Calu3 (cell line): ENCODE measurements around the gene PDF. TPM values are rescaled to one million over a fixed set of nuclear protein-coding genes. Genes with fewer than 3 reads are reported as not detected.

ENCODE experiments used
- BruUV-seq: library from RNA; stranded (reverse); fragments of 400-500 nt; replicated peaks from 2 replicates; lab custom pipeline; 2021; lab: Mats Ljungman, UMichigan
- CTCF ChIA-PET: fragments of 300-600 bp; sonication (Branson Sonifier 250); formaldehyde crosslinking; loops from one replicate; lab custom pipeline; 2022; ENCODE audit warnings: antibody characterized with exemption; lab: Charles Lee
- DNase-seq: peaks from one replicate; pipeline ENCODE4 v3.0.0; 2022
- H3K27ac Mint-ChIP-seq: one replicate; pipeline ENCODE4 v1.8.0; 2022; ENCODE audit warnings: mixed read lengths; ENCODE audit not compliant: unreplicated experiment
- H3K27me3 Mint-ChIP-seq: one replicate; pipeline ENCODE4 v1.8.0; 2022; ENCODE audit warnings: mixed read lengths; ENCODE audit not compliant: unreplicated experiment
- H3K36me3 Mint-ChIP-seq: one replicate; pipeline ENCODE4 v1.8.0; 2022; ENCODE audit warnings: mild to moderate bottlenecking, moderate library complexity, mixed read lengths; ENCODE audit not compliant: insufficient read depth, unreplicated experiment
- H3K4me1 Mint-ChIP-seq: one replicate; pipeline ENCODE4 v1.8.0; 2022; ENCODE audit warnings: mild to moderate bottlenecking, low read depth, mixed read lengths; ENCODE audit not compliant: unreplicated experiment
- H3K4me3 Mint-ChIP-seq: one replicate; pipeline ENCODE4 v1.8.0; 2022; ENCODE audit warnings: mild to moderate bottlenecking, low read depth, moderate library complexity, mixed read lengths; ENCODE audit not compliant: unreplicated experiment
- H3K9me3 Mint-ChIP-seq: one replicate; pipeline ENCODE4 v1.8.0; 2022; ENCODE audit warnings: low read depth, mixed read lengths; ENCODE audit not compliant: unreplicated experiment
- CTCF ChIP-seq: fragments of 200-600 bp; IDR thresholded peaks from one replicate; pipeline ENCODE4 v1.8.0; 2022; ENCODE audit warnings: antibody characterized with exemption; ENCODE audit not compliant: unreplicated experiment
- intact Hi-C: fragments of 100-400 bp; cut with micrococcal nuclease; formaldehyde crosslinking; loops from one replicate; pipeline ENCODE4 v1.10.0; 2022; ENCODE audit not compliant: unreplicated experiment
- total RNA-seq: library from RNA; stranded (reverse); gene quantifications from 2 replicates; pipeline ENCODE4 v1.2.3, GENCODE V29; 2022

Gene PDF
- total RNA-seq, 1 experiment from 2014 or later: 25.5 TPM

- no peaks in the 10 kb centered on the region for H3K9me3 Mint-ChIP-seq
- peak within 1 kb of the TSS; percentile 95 for H3K27ac Mint-ChIP-seq
- H3K27me3 Mint-ChIP-seq: no peaks in the 10 kb centered on the region
- H3K4me3 Mint-ChIP-seq: peak within 1 kb of the TSS; percentile 94
- TF ChIP-seq CTCF: peak; percentile 93
- intact Hi-C loops: no loop called here
- DNase-seq: peak; percentile 97
- peaks cover 33% of the 10 kb centered on the region for H3K4me1 Mint-ChIP-seq
- peaks cover 99% of the 10 kb centered on the region for H3K36me3 Mint-ChIP-seq
- CTCF ChIA-PET: interaction anchor here (0.6 kb wide), 1 partner anchor 65 kb away, joined by 6 read pairs; no protein-coding TSS in a partner anchor
- BruUV-seq: no TSS peak
These were observed 9.1 kb upstream of the PDF start, which contains the start of the genes COG8 and NIP7 for GRCh38 chr16:69339289-69340094. COG8 (minus strand) TSS chr16:69339564; CDS start chr16:69339552, 12 bp downstream. NIP7 (plus strand) TSS chr16:69339772; CDS start chr16:69339830, 58 bp downstream.

- Mint-ChIP-seq H3K4me1 (peaks cover 33% of the 10 kb centered on the region), H3K9me3 (no peaks in the 10 kb centered on the region), H3K27me3 (no peaks in the 10 kb centered on the region), H3K4me3 (peak overlapping the region; percentile 94), H3K27ac (peak overlapping the region; percentile 95), H3K36me3 (peaks cover 97% of the 10 kb centered on the region)
- intact Hi-C loops: no loop called here
- no peak for TF ChIP-seq CTCF
- CTCF ChIA-PET: interaction anchor here (0.6 kb wide), 1 partner anchor 66 kb away, joined by 6 read pairs; no protein-coding TSS in a partner anchor
- TSS peak; percentile 60 for BruUV-seq
- DNase-seq: no peak
These were observed 8.3 kb upstream of the PDF start for GRCh38 chr16:69338557-69339288.

- BruUV-seq: no TSS peak
- no peaks in the 10 kb centered on the region for H3K27me3 Mint-ChIP-seq
- peaks cover 86% of the 10 kb centered on the region for H3K36me3 Mint-ChIP-seq
- intact Hi-C loops: no loop called here
- H3K4me1 Mint-ChIP-seq: peaks cover 18% of the 10 kb centered on the region
- CTCF ChIA-PET: no interaction called here
- TF ChIP-seq CTCF: no peak
- no peaks in the 10 kb centered on the region for H3K9me3 Mint-ChIP-seq
- no peak overlapping the region for H3K4me3 Mint-ChIP-seq
- DNase-seq: no peak
- H3K27ac Mint-ChIP-seq: no peak overlapping the region
These were observed 4.3 kb upstream of the PDF start for GRCh38 chr16:69334696-69335095.
